D721Med (cell line): ENCODE measurements around the gene C1QTNF2.

ENCODE experiments used
- DNase-seq: peaks from one replicate; pipeline ENCODE4 v3.0.0; 2011; ENCODE audit warnings: low spot score; ENCODE audit not compliant: insufficient read length
- FAIRE-seq: peaks from 2 replicates; lab custom pipeline; 2011; peaks lifted over from hg19 to GRCh38; lab: Jason Lieb, UNC
- TF ChIP-seq, protein P1 (sequence below): IDR thresholded peaks from 2 replicates; pipeline ENCODE4 v1.5.1; 2012; ENCODE audit warnings: mild to moderate bottlenecking, control low read depth; ENCODE audit not compliant: insufficient read depth; ENCODE audit errors: missing control alignments

C1QTNF2 gene

DNA sequence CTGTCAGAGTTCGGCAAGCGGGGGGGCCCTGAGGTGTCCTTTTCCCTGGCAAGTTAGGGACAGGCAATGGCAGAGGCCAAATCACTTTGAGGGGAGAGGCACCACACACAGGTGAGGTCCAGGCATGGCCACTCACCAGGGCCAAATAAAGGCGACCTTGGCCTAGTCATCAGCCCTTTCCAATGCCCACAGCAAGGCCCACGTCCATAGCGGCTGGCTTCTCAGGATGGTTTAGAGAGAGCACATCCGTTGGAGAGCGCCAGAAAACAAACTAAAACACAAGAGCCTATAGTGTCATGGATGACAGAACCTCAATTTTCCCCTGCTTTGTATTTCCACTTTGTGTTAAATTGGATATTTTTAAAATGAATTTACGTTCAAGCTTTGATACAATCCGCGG, 65.1 kb downstream of the C1QTNF2 start:
- DNase-seq (no peak), FAIRE-seq (no peak)
- TF ChIP-seq, protein P1, sequence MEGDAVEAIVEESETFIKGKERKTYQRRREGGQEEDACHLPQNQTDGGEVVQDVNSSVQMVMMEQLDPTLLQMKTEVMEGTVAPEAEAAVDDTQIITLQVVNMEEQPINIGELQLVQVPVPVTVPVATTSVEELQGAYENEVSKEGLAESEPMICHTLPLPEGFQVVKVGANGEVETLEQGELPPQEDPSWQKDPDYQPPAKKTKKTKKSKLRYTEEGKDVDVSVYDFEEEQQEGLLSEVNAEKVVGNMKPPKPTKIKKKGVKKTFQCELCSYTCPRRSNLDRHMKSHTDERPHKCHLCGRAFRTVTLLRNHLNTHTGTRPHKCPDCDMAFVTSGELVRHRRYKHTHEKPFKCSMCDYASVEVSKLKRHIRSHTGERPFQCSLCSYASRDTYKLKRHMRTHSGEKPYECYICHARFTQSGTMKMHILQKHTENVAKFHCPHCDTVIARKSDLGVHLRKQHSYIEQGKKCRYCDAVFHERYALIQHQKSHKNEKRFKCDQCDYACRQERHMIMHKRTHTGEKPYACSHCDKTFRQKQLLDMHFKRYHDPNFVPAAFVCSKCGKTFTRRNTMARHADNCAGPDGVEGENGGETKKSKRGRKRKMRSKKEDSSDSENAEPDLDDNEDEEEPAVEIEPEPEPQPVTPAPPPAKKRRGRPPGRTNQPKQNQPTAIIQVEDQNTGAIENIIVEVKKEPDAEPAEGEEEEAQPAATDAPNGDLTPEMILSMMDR, result no peak

DNA sequence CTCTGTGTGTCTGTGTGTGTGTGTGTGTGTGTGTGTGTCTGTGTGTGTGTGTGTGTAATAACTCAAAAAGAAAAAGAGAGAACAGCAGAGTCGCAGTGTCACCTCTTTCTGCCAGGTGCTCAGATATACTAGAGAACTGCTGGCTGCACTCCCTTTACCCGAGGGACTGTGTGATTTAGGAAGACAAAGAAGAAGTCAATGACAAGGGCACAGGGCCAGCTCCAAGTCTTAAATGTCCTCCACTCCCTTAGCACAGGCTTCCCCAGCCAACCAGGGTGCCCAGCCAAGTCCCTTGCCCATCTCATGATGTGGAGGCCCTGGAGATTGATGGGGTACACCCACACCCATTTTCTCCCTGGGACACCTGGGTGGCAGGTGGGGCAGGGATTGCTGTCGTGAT, 66.7 kb downstream of the C1QTNF2 start:
- TF ChIP-seq, protein P1, result no peak
- no peak for DNase-seq
- FAIRE-seq, result no peak

DNA sequence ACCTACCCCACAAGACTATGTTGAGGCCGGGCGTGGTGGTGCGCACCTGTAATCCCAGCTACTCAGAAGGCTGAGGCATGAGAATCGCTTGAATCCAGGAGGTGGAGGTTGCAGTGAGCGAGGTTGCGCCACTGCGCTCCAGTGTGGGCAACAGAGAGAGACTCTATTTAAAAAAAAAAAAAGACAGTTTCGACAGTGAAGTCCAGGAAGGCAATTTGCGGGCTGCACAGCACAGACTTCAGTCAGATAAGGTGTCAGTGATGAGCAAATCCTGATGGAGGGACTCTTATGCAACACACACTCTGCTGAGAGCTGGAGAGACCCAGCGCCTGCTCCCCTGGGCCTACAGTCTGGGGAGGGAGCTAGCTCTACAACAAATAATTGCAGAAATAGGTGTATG, 72.2 kb downstream of the C1QTNF2 start:
- DNase-seq, result no peak
- TF ChIP-seq, protein P1, result no peak
- no peak for FAIRE-seq

DNA sequence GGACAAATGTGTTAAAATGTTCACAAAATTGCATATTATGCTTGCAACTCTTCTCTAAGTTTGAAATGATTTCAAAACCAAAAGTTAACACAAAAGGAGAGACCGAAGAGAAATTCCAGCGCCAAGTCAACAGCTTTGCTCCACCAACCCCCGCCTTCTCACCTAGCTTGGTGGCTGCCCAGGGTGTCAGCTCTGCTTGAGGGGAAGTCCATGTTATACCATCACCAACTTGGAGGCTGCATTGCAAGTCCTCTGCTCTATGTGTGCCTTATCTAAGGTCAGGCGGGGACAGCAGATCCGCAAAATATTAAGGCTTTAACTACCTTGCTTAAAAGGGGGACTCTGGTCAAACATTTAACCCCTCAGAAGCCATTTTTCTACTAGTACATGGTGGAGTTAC, 72.7 kb downstream of the C1QTNF2 start:
- TF ChIP-seq, protein P1, result no peak
- FAIRE-seq (no peak), DNase-seq (no peak)
